Measurements from ENCODE around the gene ARHGAP6. TPM values are rescaled to one million over a fixed set of nuclear protein-coding genes. Genes with fewer than 3 reads are reported as not detected.

Gene ARHGAP6
- total RNA-seq, 4 donors from 2014 or later, result 2.7 to 9.1 (median 4.3) TPM

GRCh38 chrX:11272290-11272689 is 393.4 kb downstream of the ARHGAP6 start:
- no peak overlapping the region for H3K4me3 ChIP-seq (ENCODE audit: low read depth, poor library complexity, severe bottlenecking)
- intact Hi-C loops (cut with DNase I; ENCODE audit: low total_unique reads), result no loop called here
- TF ChIP-seq POLR2A (IDR thresholded peaks at IDR 0.05), result no peak
- no peak for TF ChIP-seq CTCF (IDR thresholded peaks at IDR 0.05)
- WGBS, 2 donors, result 74 to 88% methylated on average over 2 of the region's 2 CpGs
- DNase-seq (ENCODE audit: low spot score in 2 of 2), result no peak

- TF ChIP-seq POLR2A (IDR thresholded peaks at IDR 0.05) (no peak), CTCF (IDR thresholded peaks at IDR 0.05) (no peak)
- 62 to 74% methylated on average over 3 of the region's 3 CpGs for WGBS, 2 donors
- H3K4me3 ChIP-seq (ENCODE audit: low read depth, poor library complexity, severe bottlenecking), result no peak overlapping the region
- intact Hi-C loops (cut with DNase I; ENCODE audit: low total_unique reads), result no loop called here
- DNase-seq (ENCODE audit: low spot score in 2 of 2), result no peak
These were observed 395.7 kb downstream of the ARHGAP6 start for GRCh38 chrX:11269996-11270395.

- no peak overlapping the region for H3K4me3 ChIP-seq (ENCODE audit: low read depth, poor library complexity, severe bottlenecking)
- no peak for DNase-seq (ENCODE audit: low spot score in 2 of 2)
- intact Hi-C loops (cut with DNase I; ENCODE audit: low total_unique reads), result no loop called here
- 66 to 70% methylated on average over 3 of the region's 3 CpGs for WGBS, 2 donors
- no peak for TF ChIP-seq CTCF (IDR thresholded peaks at IDR 0.05)
- TF ChIP-seq POLR2A (IDR thresholded peaks at IDR 0.05), result no peak
These were observed 396.7 kb downstream of the ARHGAP6 start for GRCh38 chrX:11269006-11269405.

DNA sequence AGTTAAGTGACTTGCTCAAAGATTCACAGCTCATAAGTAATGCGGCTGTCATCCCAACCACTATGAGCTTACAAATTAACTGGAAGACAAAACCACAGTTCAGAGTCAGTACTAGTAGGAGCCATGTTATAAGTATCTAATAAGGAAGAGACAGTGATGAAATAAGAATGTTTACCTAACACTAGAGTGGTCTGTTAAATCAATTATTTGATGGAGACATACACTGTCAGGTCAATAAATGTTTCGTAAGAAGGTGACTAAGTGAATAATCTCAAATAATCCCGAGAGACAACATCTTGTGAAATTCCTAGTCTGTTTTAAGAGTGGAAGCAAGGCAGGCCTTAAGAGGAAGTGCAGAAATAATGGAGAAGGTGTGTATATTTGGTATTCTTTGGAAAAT is 398.3 kb downstream of the ARHGAP6 start:
- 69 to 82% methylated on average over 3 of the region's 3 CpGs for WGBS, 2 donors
- H3K4me3 ChIP-seq (ENCODE audit: low read depth, poor library complexity, severe bottlenecking), result no peak overlapping the region
- no peak for DNase-seq (ENCODE audit: low spot score in 2 of 2)
- intact Hi-C loops (cut with DNase I; ENCODE audit: low total_unique reads), result no loop called here
- TF ChIP-seq CTCF (IDR thresholded peaks at IDR 0.05), result no peak
- no peak for TF ChIP-seq POLR2A (IDR thresholded peaks at IDR 0.05)

GRCh38 chrX:11266573-11267003 is 399.1 kb downstream of the ARHGAP6 start:
- H3K4me3 ChIP-seq (ENCODE audit: low read depth, poor library complexity, severe bottlenecking), result no peak overlapping the region
- TF ChIP-seq CTCF (IDR thresholded peaks at IDR 0.05) (no peak), POLR2A (IDR thresholded peaks at IDR 0.05) (no peak)
- intact Hi-C loops (cut with DNase I; ENCODE audit: low total_unique reads), result no loop called here
- no peak for DNase-seq (ENCODE audit: low spot score in 2 of 2)
- 37 to 45% methylated on average over 5 of the region's 5 CpGs for WGBS, 2 donors

GRCh38 chrX:11265352-11265751 is 400.4 kb downstream of the ARHGAP6 start:
- TF ChIP-seq CTCF (IDR thresholded peaks at IDR 0.05) (no peak), POLR2A (IDR thresholded peaks at IDR 0.05) (no peak)
- no peak overlapping the region for H3K4me3 ChIP-seq (ENCODE audit: low read depth, poor library complexity, severe bottlenecking)
- intact Hi-C loops (cut with DNase I; ENCODE audit: low total_unique reads), result no loop called here
- 40 to 57% methylated on average over 3 of the region's 3 CpGs for WGBS, 2 donors
- DNase-seq (ENCODE audit: low spot score in 2 of 2), result no peak

Data from lower leg skin (tissue), 4 donors.